Measurements from ENCODE around the gene GANAB.
"Not testable (repeated sequence)": the region's sequence is repeated elsewhere in the genome, so short reads cannot be mapped to it uniquely, and the experiment has no call there.

Gene GANAB

GRCh38 chr11:62621027-62621566 lies 25.3 kb downstream of the GANAB start:
- DNase-seq: no peak

GRCh38 chr11:62616957-62617356 lies 29.5 kb downstream of the GANAB start:
- not testable (repeated sequence) for DNase-seq

- DNase-seq: no peak
These were observed 30.9 kb downstream of the GANAB start for GRCh38 chr11:62615521-62615920.

GRCh38 chr11:62614275-62614674 lies 32.1 kb downstream of the GANAB start:
- peak; percentile 45 to 61 for DNase-seq

- DNase-seq: no peak
These were observed 33.1 kb downstream of the GANAB start for GRCh38 chr11:62613291-62613778.

GRCh38 chr11:62612366-62613290 lies 33.8 kb downstream of the GANAB start, which contains the start of the genes EML3 and ROM1:
EML3 (minus strand) TSS chr11:62612775; CDS start chr11:62612457, 318 bp downstream.
ROM1 (plus strand) TSS chr11:62613257; CDS start chr11:62613282, 25 bp downstream.
- peak; percentile 86 to 88 for DNase-seq

- peak; percentile 48 to 52 for DNase-seq
These were observed 34.6 kb downstream of the GANAB start for GRCh38 chr11:62611705-62612365.

- DNase-seq: no peak
These were observed 35.4 kb downstream of the GANAB start for GRCh38 chr11:62610814-62611704.

- DNase-seq: no peak
These were observed 36.0 kb downstream of the GANAB start for GRCh38 chr11:62610403-62610802.

- no peak for DNase-seq
These were observed 37.6 kb downstream of the GANAB start for GRCh38 chr11:62608776-62609175.

- DNase-seq: no peak
These were observed 38.7 kb downstream of the GANAB start for GRCh38 chr11:62607714-62608113.

- no peak for DNase-seq
These were observed 40.5 kb downstream of the GANAB start for GRCh38 chr11:62605902-62606301.

- no peak for DNase-seq
These were observed 40.9 kb downstream of the GANAB start for GRCh38 chr11:62605467-62605866.

GRCh38 chr11:62604460-62605120 lies 41.8 kb downstream of the GANAB start:
- no peak for DNase-seq

GRCh38 chr11:62603776-62604299 lies 42.6 kb downstream of the GANAB start:
- DNase-seq: no peak

GRCh38 chr11:62603072-62603408 lies 43.4 kb downstream of the GANAB start:
- DNase-seq: no peak

- DNase-seq: peak; percentile 22 to 40
These were observed 44.0 kb downstream of the GANAB start for GRCh38 chr11:62602141-62603071.

GRCh38 chr11:62601372-62602140 lies 44.9 kb downstream of the GANAB start, which contains the start of gene MTA2:
MTA2 (minus strand) TSS chr11:62601865; CDS start chr11:62601450, 415 bp downstream.
- peak; percentile 99 for DNase-seq

GRCh38 chr11:62601122-62601371 lies 45.4 kb downstream of the GANAB start:
- peak; percentile 41 to 59 for DNase-seq

All from stimulated activated CD4-positive, alpha-beta T cell treated with anti-CD3 and anti-CD28 coated beads, Interleukin-4, amount 100 ng/mL, for 4 hours (primary cell).